Activated CD4-positive, alpha-beta memory T cell treated with anti-CD3 and anti-CD28 coated beads for 36 hours (primary cell): ENCODE results near the gene GSC2. TPM values are rescaled to one million over a fixed set of nuclear protein-coding genes. Genes with fewer than 3 reads are reported as not detected.

Experiments
- CTCF ChIA-PET: fragments of 350-600 bp; sonication (Branson Sonifier 250); formaldehyde crosslinking; loops from one replicate; lab custom pipeline; 2021; ENCODE audit warnings: antibody characterized with exemption, inconsistent platforms; lab: Charles Lee
- POLR2A ChIA-PET: fragments of 350-600 bp; sonication (Branson Sonifier 250); formaldehyde crosslinking; loops from one replicate; lab custom pipeline; 2021; ENCODE audit warnings: antibody characterized with exemption; lab: Charles Lee
- DNase-seq: peaks from one replicate; pipeline ENCODE4 v3.0.0-alpha.2; 2020
- H3K27ac Mint-ChIP-seq: one replicate; pipeline ENCODE4 v1.8.0; 2021; ENCODE audit warnings: mixed read lengths
- H3K27me3 Mint-ChIP-seq: one replicate; pipeline ENCODE4 v1.8.0; 2021; ENCODE audit warnings: mixed read lengths
- H3K36me3 Mint-ChIP-seq: one replicate; pipeline ENCODE4 v1.8.0; 2021; ENCODE audit warnings: mixed read lengths
- H3K4me1 Mint-ChIP-seq: one replicate; pipeline ENCODE4 v1.8.0; 2021; ENCODE audit warnings: low read depth, mixed read lengths
- H3K4me3 Mint-ChIP-seq: one replicate; pipeline ENCODE4 v1.8.0; 2021; ENCODE audit warnings: mild to moderate bottlenecking, mixed read lengths
- H3K9me3 Mint-ChIP-seq: one replicate; pipeline ENCODE4 v1.8.0; 2021; ENCODE audit warnings: mixed read lengths
- intact Hi-C: fragments of 100-400 bp; cut with micrococcal nuclease; formaldehyde crosslinking; loops from one replicate; pipeline ENCODE4 v1.15.1; 2023
- total RNA-seq, 2 experiments: library from RNA; stranded (reverse); gene quantifications; one replicate each; pipeline ENCODE4 v1.2.3, GENCODE V29; 2021

GSC2 gene
- total RNA-seq, 2 experiments from 2014 or later = not detected

GRCh38 chr22:19182472-19183157 is 32.5 kb upstream of the GSC2 start:
- CTCF ChIA-PET = no interaction called here
- H3K27me3 Mint-ChIP-seq = no peaks in the 10 kb centered on the region
- H3K36me3 Mint-ChIP-seq = no peaks in the 10 kb centered on the region
- no peak overlapping the region for H3K27ac Mint-ChIP-seq
- no peaks in the 10 kb centered on the region for H3K9me3 Mint-ChIP-seq
- peak overlapping the region; percentile 1 for H3K4me3 Mint-ChIP-seq
- intact Hi-C loops = no loop called here
- peaks cover 22% of the 10 kb centered on the region for H3K4me1 Mint-ChIP-seq
- peak; percentile 31 for DNase-seq
- POLR2A ChIA-PET = interaction anchor here (0.6 kb wide), 1 partner anchor 162 kb away, joined by 7 read pairs; no protein-coding TSS in a partner anchor

- peaks cover 23% of the 10 kb centered on the region for H3K4me1 Mint-ChIP-seq
- H3K27me3 Mint-ChIP-seq = no peaks in the 10 kb centered on the region
- H3K27ac Mint-ChIP-seq = peak overlapping the region; percentile 32
- H3K4me3 Mint-ChIP-seq = peak overlapping the region; percentile 1
- intact Hi-C loops = no loop called here
- POLR2A ChIA-PET = no interaction called here
- no peaks in the 10 kb centered on the region for H3K9me3 Mint-ChIP-seq
- CTCF ChIA-PET = no interaction called here
- H3K36me3 Mint-ChIP-seq = no peaks in the 10 kb centered on the region
- peak; percentile 67 for DNase-seq
Measured at GRCh38 chr22:19181786-19182471, 31.8 kb upstream of the GSC2 start.

- no peak overlapping the region for H3K27ac Mint-ChIP-seq
- intact Hi-C loops = no loop called here
- no peak for DNase-seq
- CTCF ChIA-PET = interaction anchor here (1.3 to 1.5 kb wide), 2 partner anchors 111 to 448 kb away, joined by 3 to 4 read pairs; no protein-coding TSS in a partner anchor
- H3K36me3 Mint-ChIP-seq = no peaks in the 10 kb centered on the region
- H3K9me3 Mint-ChIP-seq = no peaks in the 10 kb centered on the region
- peaks cover 30% of the 10 kb centered on the region for H3K4me1 Mint-ChIP-seq
- no peak overlapping the region for H3K4me3 Mint-ChIP-seq
- POLR2A ChIA-PET = no interaction called here
- no peaks in the 10 kb centered on the region for H3K27me3 Mint-ChIP-seq
Measured at GRCh38 chr22:19180740-19181410, 30.8 kb upstream of the GSC2 start.

GRCh38 chr22:19180234-19180633 is 30.1 kb upstream of the GSC2 start:
- CTCF ChIA-PET = interaction anchor here (0.8 to 4.2 kb wide), 10 partner anchors 11 to 450 kb away, joined by 3 to 22 read pairs (median 4); partner anchors contain the start of gene ESS2

GRCh38 chr22:19179497-19180048 is 29.5 kb upstream of the GSC2 start:
- Mint-ChIP-seq H3K9me3 (no peaks in the 10 kb centered on the region), H3K27me3 (no peaks in the 10 kb centered on the region), H3K4me3 (peak overlapping the region; percentile 63), H3K27ac (no peak overlapping the region), H3K36me3 (no peaks in the 10 kb centered on the region), H3K4me1 (peaks cover 32% of the 10 kb centered on the region)
- intact Hi-C loops = loop anchor here (1.0 to 5.0 kb wide), 5 partner anchors 35 to 300 kb away; partner anchors contain the start of genes CDC45, CLTCL1, DGCR2 and ESS2
- ChIA-PET CTCF (interaction anchor here (0.6 to 4.2 kb wide), 21 partner anchors 8 to 450 kb away, joined by 3 to 22 read pairs (median 4); partner anchors contain the start of genes C22orf39, ESS2 and HIRA), POLR2A (interaction anchor here (1.1 to 1.8 kb wide), 4 partner anchors 12 to 300 kb away, joined by 3 to 9 read pairs (median 4); partner anchors contain the start of genes CDC45, ESS2 and HIRA)
- DNase-seq = peak; percentile 71

More at GRCh38 chr22:19180234-19180633, 30.1 kb upstream of the GSC2 start:
- no peak for DNase-seq
- H3K36me3 Mint-ChIP-seq = no peaks in the 10 kb centered on the region
- no peak overlapping the region for H3K27ac Mint-ChIP-seq
- H3K9me3 Mint-ChIP-seq = no peaks in the 10 kb centered on the region
- H3K4me1 Mint-ChIP-seq = peaks cover 32% of the 10 kb centered on the region
- POLR2A ChIA-PET = no interaction called here
- H3K4me3 Mint-ChIP-seq = no peak overlapping the region
- intact Hi-C loops = no loop called here
- no peaks in the 10 kb centered on the region for H3K27me3 Mint-ChIP-seq

GRCh38 chr22:19178657-19179496 is 28.8 kb upstream of the GSC2 start, which contains the start of gene SLC25A1:
Gene SLC25A1, minus strand, starts transcription at chr22:19178736. Its CDS starts 63 bp downstream, at chr22:19178673.
- peak within 1 kb of the TSS; percentile 64 for H3K4me3 Mint-ChIP-seq
- ChIA-PET CTCF (interaction anchor here (0.6 to 4.2 kb wide), 18 partner anchors 9 to 455 kb away, joined by 3 to 22 read pairs (median 4); partner anchors contain the start of genes C22orf39, ESS2 and HIRA), POLR2A (interaction anchor here (0.6 to 1.8 kb wide), 5 partner anchors 11 to 301 kb away, joined by 3 to 9 read pairs (median 3); partner anchors contain the start of genes CDC45, ESS2 and HIRA)
- intact Hi-C loops = loop anchor here (1.0 to 5.0 kb wide), 5 partner anchors 34 to 300 kb away; partner anchors contain the start of genes CDC45, CLTCL1, DGCR2 and ESS2
- DNase-seq = peak; percentile 89
- H3K27ac Mint-ChIP-seq = no peak within 1 kb of the TSS
- H3K4me1 Mint-ChIP-seq = peaks cover 32% of the 10 kb centered on the region
- H3K36me3 Mint-ChIP-seq = no peaks in the 10 kb centered on the region
- H3K27me3 Mint-ChIP-seq = no peaks in the 10 kb centered on the region
- no peaks in the 10 kb centered on the region for H3K9me3 Mint-ChIP-seq

- no peaks in the 10 kb centered on the region for H3K27me3 Mint-ChIP-seq
- no peaks in the 10 kb centered on the region for H3K36me3 Mint-ChIP-seq
- intact Hi-C loops = loop anchor here (2.0 to 5.0 kb wide), 4 partner anchors 33 to 113 kb away; partner anchors contain the start of genes CLTCL1, DGCR2 and ESS2
- peak; percentile 59 for DNase-seq
- peak overlapping the region; percentile 64 for H3K4me3 Mint-ChIP-seq
- H3K4me1 Mint-ChIP-seq = peaks cover 38% of the 10 kb centered on the region
- no peak overlapping the region for H3K27ac Mint-ChIP-seq
- CTCF ChIA-PET = interaction anchor here (0.6 to 4.2 kb wide), 8 partner anchors 9 to 456 kb away, joined by 3 to 22 read pairs (median 6); partner anchors contain the start of gene ESS2
- H3K9me3 Mint-ChIP-seq = no peaks in the 10 kb centered on the region
- POLR2A ChIA-PET = interaction anchor here (0.6 to 1.8 kb wide), 5 partner anchors 11 to 302 kb away, joined by 3 to 9 read pairs (median 3); partner anchors contain the start of genes CDC45, ESS2 and HIRA
Measured at GRCh38 chr22:19178065-19178656, 28.1 kb upstream of the GSC2 start.

GRCh38 chr22:19177164-19178064 is 27.3 kb upstream of the GSC2 start:
- no peak for DNase-seq
- H3K36me3 Mint-ChIP-seq = no peaks in the 10 kb centered on the region
- intact Hi-C loops = loop anchor here (2.0 to 5.0 kb wide), 4 partner anchors 33 to 113 kb away; partner anchors contain the start of genes CLTCL1, DGCR2 and ESS2
- H3K27me3 Mint-ChIP-seq = no peaks in the 10 kb centered on the region
- H3K27ac Mint-ChIP-seq = peak overlapping the region; percentile 23
- peak overlapping the region; percentile 60 for H3K4me3 Mint-ChIP-seq
- H3K4me1 Mint-ChIP-seq = peaks cover 41% of the 10 kb centered on the region
- H3K9me3 Mint-ChIP-seq = no peaks in the 10 kb centered on the region
- ChIA-PET POLR2A (no interaction called here), CTCF (interaction anchor here (4.2 kb wide), 1 partner anchor 31 kb away, joined by 22 read pairs; the partner anchor contains the start of gene ESS2)

- CTCF ChIA-PET = interaction anchor here (0.5 to 4.2 kb wide), 2 partner anchors 30 to 188 kb away, joined by 3 to 22 read pairs; partner anchors contain the start of gene ESS2
- peak overlapping the region; percentile 23 for H3K27ac Mint-ChIP-seq
Measured at GRCh38 chr22:19176732-19177131, 26.6 kb upstream of the GSC2 start.

More at GRCh38 chr22:19176732-19177131, 26.6 kb upstream of the GSC2 start:
- intact Hi-C loops = loop anchor here (5.0 kb wide), 1 partner anchor 69 kb away; no protein-coding TSS in a partner anchor
- H3K4me1 Mint-ChIP-seq = peaks cover 38% of the 10 kb centered on the region
- H3K9me3 Mint-ChIP-seq = no peaks in the 10 kb centered on the region
- H3K36me3 Mint-ChIP-seq = no peaks in the 10 kb centered on the region
- no peaks in the 10 kb centered on the region for H3K27me3 Mint-ChIP-seq
- H3K4me3 Mint-ChIP-seq = peak overlapping the region; percentile 60
- POLR2A ChIA-PET = no interaction called here
- DNase-seq = no peak
